Prostate gland (tissue), 2 donors: ENCODE measurements around the gene CFDP1.

Experiments
- CTCF ChIP-seq, 4 experiments: fragments of 200-600 bp in 2 of 4; fragments of 450-650 bp in 2 of 4; sonication (generic) in 2 of 4; IDR thresholded peaks; 1 replicate in 3 of 4; 2 replicates in 1 of 4; pipeline ENCODE4 v1.5.1; 2016 to 2019; ENCODE audit warnings: antibody characterized with exemption in 4 of 4, mild to moderate bottlenecking in 2 of 4, moderate library complexity in 2 of 4
- POLR2AphosphoS5 ChIP-seq: sonication (generic); formaldehyde crosslinking; IDR thresholded peaks from one replicate; pipeline ENCODE4 v1.6.1; 2017; ENCODE audit warnings: antibody characterized with exemption

GRCh38 chr16:75294773-75295459 lies 138.4 kb downstream of the CFDP1 start:
- TF ChIP-seq CTCF (IDR thresholded peaks at IDR 0.05) (no peak), POLR2AphosphoS5 (no peak)
